Glomerular visceral epithelial cell (primary cell): ENCODE data around the gene DDN.

Experiments used
- DNase-seq: peaks from one replicate; pipeline ENCODE4 v3.0.0-alpha.2; 2016; ENCODE audit errors: extremely low spot score

Gene DDN

GRCh38 chr12:48966177-48966895 is 32.8 kb downstream of the DDN start:
- no peak for DNase-seq

DNA sequence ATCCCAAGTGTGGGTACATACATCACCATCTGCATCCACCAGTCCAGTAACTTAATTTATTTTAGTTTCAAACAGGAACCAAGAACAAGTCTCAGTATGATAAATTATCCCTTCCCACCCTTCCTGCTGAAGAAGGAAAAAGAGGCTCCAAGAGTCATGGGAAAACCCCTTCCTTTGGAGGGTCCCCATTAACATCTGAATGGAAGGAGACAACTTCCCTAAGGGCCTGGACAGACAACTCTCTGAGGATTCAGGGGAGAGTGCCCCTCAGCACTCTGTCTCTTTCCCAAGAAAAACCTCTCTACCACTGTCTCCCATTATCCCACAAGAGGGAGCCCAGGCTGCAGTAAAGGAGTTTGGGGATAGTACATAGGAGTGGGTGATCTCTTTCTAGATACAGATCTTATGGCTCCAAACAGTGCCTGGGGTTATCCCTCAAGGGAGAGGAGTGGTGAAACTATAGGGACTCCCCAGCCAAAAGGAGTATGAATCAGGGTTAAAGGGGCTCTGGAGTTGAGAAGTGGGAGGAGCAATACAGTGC is 33.8 kb downstream of the DDN start:
- DNase-seq = no peak

DNA sequence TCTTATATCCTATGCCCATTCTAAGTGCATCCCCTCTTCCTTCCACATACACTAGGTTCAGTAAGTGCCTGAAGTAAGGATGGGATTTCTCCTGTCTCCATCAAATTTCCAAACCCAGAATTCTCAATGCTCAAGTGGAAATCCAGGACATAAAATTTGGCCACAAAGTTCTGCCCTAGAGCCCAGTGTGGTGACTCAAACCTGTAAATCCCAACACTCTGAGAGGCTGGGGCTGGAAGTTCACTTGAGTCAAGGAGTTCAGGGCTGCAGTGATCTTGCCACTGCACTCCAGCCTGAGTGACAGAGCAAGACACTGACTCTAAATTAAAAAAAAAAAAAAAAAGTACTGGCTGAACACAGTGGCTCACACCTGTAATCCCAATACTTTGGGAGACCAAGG is 37.4 kb downstream of the DDN start:
- no peak for DNase-seq

DNA sequence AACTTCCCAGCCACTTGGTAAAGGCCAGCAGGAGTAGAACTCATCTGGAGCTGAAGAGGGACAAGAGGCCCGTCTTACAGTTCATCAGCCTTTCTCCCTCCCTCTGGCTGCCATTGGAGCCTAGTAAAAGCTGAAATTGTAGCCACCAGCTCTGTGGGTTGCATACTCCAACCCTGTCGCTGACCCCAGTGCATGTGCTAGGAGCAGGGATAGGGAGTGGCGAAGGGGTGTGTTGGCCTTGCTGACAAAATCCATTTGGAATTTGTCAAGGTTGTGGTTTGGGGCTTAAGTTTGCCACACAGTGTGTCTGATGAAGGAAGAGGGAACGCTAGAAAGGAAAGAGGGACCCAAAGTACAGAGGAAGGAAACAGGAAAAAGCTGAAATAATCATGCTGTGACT is 37.8 kb downstream of the DDN start:
- DNase-seq = no peak

- no peak for DNase-seq
Observed at GRCh38 chr12:48960834-48961233, 38.3 kb downstream of the DDN start.

DNA sequence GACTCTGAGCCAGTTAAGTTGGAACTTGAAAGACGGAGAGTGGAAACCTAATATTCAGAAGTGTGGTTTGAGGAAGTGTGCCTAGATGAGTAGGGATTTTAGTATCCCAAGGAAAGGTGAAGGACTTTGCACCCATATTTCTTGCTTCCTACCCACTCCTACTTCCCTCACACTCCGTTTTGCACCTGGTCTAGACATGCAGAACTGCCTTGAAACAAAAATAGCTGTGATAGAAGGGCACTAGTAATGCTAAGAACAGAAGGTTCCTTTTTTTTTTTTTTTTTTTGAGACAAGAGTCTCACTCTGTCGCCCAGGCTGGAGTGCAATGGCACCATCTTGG is 41.2 kb downstream of the DDN start:
- DNase-seq = no peak

- peak; percentile 94 for DNase-seq
Observed at GRCh38 chr12:48957141-48958048, 41.8 kb downstream of the DDN start, which contains the start of gene ARF3. Gene ARF3, minus strand, starts transcription at chr12:48957487. Its CDS starts 16,392 bp downstream, at chr12:48941095.

DNA sequence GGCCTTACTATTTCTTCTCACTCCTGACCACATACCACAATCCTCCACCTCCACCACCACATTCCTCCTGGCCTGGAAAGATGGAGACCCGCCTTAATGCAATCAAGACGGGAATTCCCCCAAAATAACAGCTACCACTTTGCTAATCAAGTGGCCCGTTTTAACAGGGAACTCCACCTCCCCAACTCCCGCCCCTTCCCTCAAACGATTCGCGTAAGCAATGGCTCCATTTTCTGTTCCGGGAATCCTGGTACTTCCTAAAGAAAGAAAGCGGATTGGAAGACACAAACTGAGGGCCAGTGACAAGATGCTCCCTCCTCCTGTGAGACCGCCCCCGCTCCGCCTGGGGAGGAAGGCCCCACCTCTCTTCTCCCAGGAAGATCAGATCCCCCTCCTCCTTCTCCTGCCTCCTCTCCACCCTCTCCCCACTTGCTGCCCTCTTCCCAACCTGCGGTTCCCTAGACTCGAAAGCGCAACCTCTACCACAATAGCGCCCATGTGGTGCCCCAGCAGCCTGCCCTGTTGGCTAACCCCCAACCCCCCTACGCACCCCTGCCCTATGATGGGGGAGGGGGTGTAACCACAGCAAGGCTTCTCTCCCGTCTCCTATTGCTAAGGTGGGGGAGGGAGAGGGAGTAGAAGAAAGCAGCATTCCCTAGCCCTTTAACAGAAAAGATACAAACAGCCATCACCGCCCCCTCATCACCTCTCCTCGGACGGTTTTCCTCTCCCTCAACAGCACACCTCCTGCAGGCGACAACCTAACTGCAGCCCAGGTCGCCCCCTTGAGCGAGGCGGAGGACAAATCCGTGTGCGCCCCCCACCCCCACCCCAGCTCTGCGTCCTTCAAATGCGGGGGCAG is 42.7 kb downstream of the DDN start:
- DNase-seq = peak; percentile 97

- no peak for DNase-seq
Observed at GRCh38 chr12:48954841-48955501, 44.2 kb downstream of the DDN start.

DNA sequence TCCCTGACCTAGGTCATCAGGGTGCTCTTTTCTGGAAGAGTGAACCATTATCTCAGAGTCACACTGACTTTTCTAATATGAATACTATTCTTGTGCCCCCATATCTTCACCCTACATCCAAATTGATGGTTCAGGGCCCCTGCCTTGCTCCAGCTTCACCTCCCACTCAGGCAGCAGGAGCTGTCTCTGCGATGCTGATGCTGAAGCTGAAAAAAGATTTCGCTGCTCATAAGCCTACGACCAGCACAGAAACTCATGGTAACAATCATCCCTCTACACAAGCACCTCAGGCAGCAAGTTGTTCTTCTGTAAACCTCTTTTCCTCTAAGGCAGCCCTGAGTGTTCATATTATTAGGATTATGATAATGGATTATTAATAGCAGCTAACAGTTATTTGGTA is 45.1 kb downstream of the DDN start:
- no peak for DNase-seq

- no peak for DNase-seq
Observed at GRCh38 chr12:48952691-48953090, 46.5 kb downstream of the DDN start.

DNA sequence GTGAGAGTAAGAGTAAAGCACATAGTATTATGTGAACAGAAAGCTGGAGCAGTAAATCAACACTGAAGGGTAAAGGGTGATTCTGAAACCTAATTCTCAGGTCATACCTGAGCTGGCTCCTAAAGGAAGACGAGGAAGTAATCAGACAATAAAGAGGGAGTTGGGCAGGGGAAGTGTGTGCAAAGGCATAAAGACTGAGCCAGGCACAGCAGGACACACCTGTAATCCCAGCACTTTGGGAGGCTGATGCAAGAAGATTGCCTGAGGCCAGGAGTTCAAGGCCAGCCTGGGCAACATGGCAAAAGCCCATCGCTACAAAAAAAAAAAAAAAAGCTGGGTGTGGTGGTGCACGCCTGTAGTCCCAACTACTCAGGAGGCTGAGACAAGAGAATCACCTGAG is 51.4 kb downstream of the DDN start:
- DNase-seq = no peak

DNA sequence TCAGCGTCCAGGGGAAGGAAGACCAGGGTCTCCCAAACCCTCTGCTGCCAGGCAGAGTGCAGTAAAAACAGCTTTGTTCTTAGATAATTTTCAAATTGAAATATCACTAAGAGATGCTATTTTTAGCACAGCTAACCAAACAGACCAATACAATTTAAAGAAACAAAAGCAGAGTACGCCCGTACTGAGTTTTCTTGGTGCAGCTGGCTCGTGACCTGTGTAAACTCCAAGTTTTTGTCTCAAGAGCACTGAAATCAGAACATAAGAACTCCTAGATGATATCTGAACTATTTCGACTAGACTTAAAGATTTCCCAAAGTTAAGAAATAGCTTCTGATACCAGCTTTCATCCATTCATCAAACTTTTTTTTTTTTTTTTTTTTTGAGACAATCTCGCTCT is 52.2 kb downstream of the DDN start:
- DNase-seq = no peak

- DNase-seq = no peak
Observed at GRCh38 chr12:48946205-48946604, 53.0 kb downstream of the DDN start.
